Aorta (tissue), 5 donors: Measurements from ENCODE around the gene MCRS1. TPM values are rescaled to one million over a fixed set of nuclear protein-coding genes. Genes with fewer than 3 reads are reported as not detected.
A peak's percentile ranks its signal among the peaks of the same experiment; 100 is the strongest.

ENCODE experiments used
- ATAC-seq: fragments of 200-7000 bp; cut with Tn5 transposase; one replicate; pipeline ENCODE4 v1.9.1; 2022; ENCODE audit warnings: moderate library complexity; ENCODE audit not compliant: low FRiP score
- DNase-seq, 2 donors: peaks; one replicate each; pipeline ENCODE4 v3.0.0-alpha.2; 2020
- H3K27ac ChIP-seq, 2 donors: one replicate each; pipeline ENCODE4 v1.5.1; 2013; ENCODE audit warnings: low read length in 2 of 2, mild to moderate bottlenecking in 2 of 2, moderate library complexity in 2 of 2, control low read depth in 1 of 2, inconsistent platforms in 1 of 2, low read depth in 1 of 2
- H3K27me3 ChIP-seq, 2 donors: one replicate each; pipeline ENCODE4 v1.6.1; 2013; ENCODE audit warnings: control low read depth in 1 of 2, low read length in 1 of 2, mild to moderate bottlenecking in 1 of 2, moderate library complexity in 1 of 2; ENCODE audit not compliant: insufficient read depth in 2 of 2, control insufficient read depth in 1 of 2
- H3K36me3 ChIP-seq, 2 donors: one replicate each; pipeline ENCODE4 v1.6.1; 2013; ENCODE audit warnings: control low read depth in 1 of 2, low read length in 1 of 2, mild to moderate bottlenecking in 1 of 2; ENCODE audit not compliant: insufficient read depth in 2 of 2, control insufficient read depth in 1 of 2
- H3K4me1 ChIP-seq, 2 donors: one replicate each; pipeline ENCODE4 v1.6.1; 2013; ENCODE audit warnings: low read length in 2 of 2, control low read depth in 1 of 2, mild to moderate bottlenecking in 1 of 2, moderate library complexity in 1 of 2; ENCODE audit not compliant: insufficient read depth in 2 of 2, control insufficient read depth in 1 of 2
- H3K4me3 ChIP-seq, 2 donors: one replicate each; pipeline ENCODE4 v1.5.1; 2013; ENCODE audit warnings: low read length in 2 of 2, control low read depth in 1 of 2, mild to moderate bottlenecking in 1 of 2
- H3K9me3 ChIP-seq: one replicate; pipeline ENCODE4 v1.6.1; 2013; ENCODE audit warnings: mild to moderate bottlenecking, low read length; ENCODE audit not compliant: control insufficient read depth
- WGBS, 2 donors: extraction: QIAGEN DNeasy Blood & Tissue Kit; methylation state at CpG; one replicate each; pipeline ENCODE4 v1.1.7; 2013; 5-methylcytosine and 5-hydroxymethylcytosine counted together
- intact Hi-C, 2 donors: fragments of 100-400 bp; cut with DNase I; formaldehyde crosslinking; loops; one replicate each; pipeline versions ENCODE4 v1.14.2 to v1.15.0; 2022
- polyA plus RNA-seq, 2 donors: library from polyadenylated mRNA; stranded (reverse); fragments of 200-250 nt; gene quantifications; one replicate each; pipeline ENCODE4 v1.2.3, GENCODE V29; 2013
- total RNA-seq, 2 donors: library from RNA; stranded (reverse); fragmentation: NEBNext Ultra II Directional; extraction: Animal tissue kit (Norgen Biotek cat#: 25700); gene quantifications; one replicate each; pipeline ENCODE4 v1.2.1, GENCODE V29; 2021
- donor health status: healthy with polysubstance abuse.
- donor health status: Bipolar disorder and iron deficiency.
- donor health status: DM: no; HTN: no; CAD: no.
- donor health status: DM: no; HTN: no; CAD: no.
- donor health status: DM: yes; HTN: yes; CAD: no.

Gene MCRS1
- total and polyA plus RNA-seq, 4 donors = 27.5 to 99.2 (median 39.3) TPM

DNA sequence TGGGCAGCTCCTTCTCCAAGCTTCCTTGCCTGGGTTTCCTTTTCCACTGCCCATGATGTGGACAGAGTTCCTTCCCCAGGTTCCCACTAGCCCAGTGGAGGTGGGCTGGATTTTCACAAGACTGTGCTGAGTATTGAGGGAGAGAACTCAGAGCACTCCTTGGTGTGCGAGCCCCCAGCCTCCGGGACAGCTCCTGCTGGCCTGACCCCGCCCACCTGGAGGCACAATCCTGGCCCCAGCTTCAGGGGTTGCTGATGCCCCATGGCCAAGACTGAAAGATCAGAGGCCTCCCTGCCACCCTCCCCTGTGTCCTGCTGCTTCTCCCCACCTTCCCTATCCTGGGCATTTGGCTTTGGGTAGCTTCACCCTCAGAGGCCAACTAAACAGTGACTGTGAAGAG is 21.5 kb downstream of the MCRS1 start:
- H3K4me3 ChIP-seq = no peak overlapping the region
- no peaks in the 10 kb centered on the region for H3K9me3 ChIP-seq
- H3K36me3 ChIP-seq = no peaks in the 10 kb centered on the region
- WGBS, 2 donors = 74 to 79% methylated on average over 3 of the region's 3 CpGs
- H3K27me3 ChIP-seq = no peaks in the 10 kb centered on the region
- intact Hi-C loops = no loop called here
- no peak overlapping the region for H3K27ac ChIP-seq
- H3K4me1 ChIP-seq = no peaks in the 10 kb centered on the region
- ATAC-seq (no peak), DNase-seq (no peak)

DNA sequence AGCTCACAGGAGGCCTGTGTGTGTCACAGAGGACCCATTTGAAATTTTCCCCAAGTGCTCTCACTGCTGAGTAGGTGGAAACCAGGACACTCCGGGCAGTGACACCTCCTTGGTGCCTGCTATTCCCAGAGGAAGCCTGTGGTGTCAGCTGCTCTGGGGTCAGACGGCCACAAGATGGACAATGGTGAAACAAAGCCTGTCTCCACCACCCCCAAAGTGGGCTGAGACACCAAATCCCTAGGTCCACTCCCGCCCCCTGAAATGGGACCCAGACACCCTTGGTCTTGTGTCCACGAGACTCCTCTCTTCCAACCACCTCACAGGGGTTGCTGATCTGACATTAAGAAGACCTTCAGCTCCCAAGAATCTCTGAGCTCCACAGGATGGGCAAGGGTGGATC is 22.1 kb downstream of the MCRS1 start:
- no peaks in the 10 kb centered on the region for H3K4me1 ChIP-seq
- H3K27ac ChIP-seq = no peak overlapping the region
- no peaks in the 10 kb centered on the region for H3K27me3 ChIP-seq
- intact Hi-C loops = no loop called here
- DNase-seq (peak in 1 of 2 donors; percentile 31), ATAC-seq (no peak)
- WGBS, 2 donors = 86 to 91% methylated on average over 4 of the region's 4 CpGs
- no peak overlapping the region for H3K4me3 ChIP-seq
- H3K36me3 ChIP-seq = no peaks in the 10 kb centered on the region
- H3K9me3 ChIP-seq = no peaks in the 10 kb centered on the region

DNA sequence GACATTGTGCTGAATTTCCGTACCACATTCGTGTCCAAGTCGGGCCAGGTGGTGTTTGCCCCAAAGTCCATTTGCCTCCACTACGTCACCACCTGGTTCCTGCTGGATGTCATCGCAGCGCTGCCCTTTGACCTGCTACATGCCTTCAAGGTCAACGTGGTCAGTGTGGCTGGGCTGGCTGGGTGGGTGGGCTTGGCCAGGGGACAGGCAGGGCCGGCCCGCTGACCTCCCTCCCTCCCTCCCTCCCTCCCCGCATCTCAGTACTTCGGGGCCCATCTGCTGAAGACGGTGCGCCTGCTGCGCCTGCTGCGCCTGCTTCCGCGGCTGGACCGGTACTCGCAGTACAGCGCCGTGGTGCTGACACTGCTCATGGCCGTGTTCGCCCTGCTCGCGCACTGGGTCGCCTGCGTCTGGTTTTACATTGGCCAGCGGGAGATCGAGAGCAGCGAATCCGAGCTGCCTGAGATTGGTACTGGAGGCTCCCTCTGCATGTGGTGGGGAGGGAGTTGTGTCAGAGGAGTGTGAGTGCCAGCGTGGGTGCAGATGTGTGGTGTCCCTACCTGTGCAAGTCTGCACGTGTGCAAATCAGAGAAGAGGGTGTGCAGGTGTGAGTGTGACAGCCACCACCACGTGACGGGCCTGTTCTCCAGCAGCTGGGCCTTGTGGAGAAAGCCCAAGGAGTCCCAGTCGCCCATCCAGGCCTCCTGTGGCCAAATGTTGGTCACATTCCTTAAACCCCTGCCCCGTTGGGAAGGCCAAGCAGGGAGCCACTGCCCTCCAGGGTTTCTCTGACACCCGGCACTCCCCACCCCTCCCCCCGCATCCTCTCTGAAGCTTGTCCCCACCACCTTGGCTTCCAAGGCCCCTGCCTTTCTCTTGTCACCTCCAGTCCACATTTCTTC is 23.8 kb downstream of the MCRS1 start:
- intact Hi-C loops = no loop called here
- H3K9me3 ChIP-seq = no peaks in the 10 kb centered on the region
- ATAC-seq (no peak), DNase-seq (peak in 1 of 2 donors; percentile 62)
- H3K27ac ChIP-seq = no peak overlapping the region
- H3K4me1 ChIP-seq = no peaks in the 10 kb centered on the region
- WGBS, 2 donors = 38 to 43% methylated on average over 39 of the region's 39 CpGs
- H3K27me3 ChIP-seq = no peaks in the 10 kb centered on the region
- no peaks in the 10 kb centered on the region for H3K36me3 ChIP-seq
- H3K4me3 ChIP-seq = no peak overlapping the region

DNA sequence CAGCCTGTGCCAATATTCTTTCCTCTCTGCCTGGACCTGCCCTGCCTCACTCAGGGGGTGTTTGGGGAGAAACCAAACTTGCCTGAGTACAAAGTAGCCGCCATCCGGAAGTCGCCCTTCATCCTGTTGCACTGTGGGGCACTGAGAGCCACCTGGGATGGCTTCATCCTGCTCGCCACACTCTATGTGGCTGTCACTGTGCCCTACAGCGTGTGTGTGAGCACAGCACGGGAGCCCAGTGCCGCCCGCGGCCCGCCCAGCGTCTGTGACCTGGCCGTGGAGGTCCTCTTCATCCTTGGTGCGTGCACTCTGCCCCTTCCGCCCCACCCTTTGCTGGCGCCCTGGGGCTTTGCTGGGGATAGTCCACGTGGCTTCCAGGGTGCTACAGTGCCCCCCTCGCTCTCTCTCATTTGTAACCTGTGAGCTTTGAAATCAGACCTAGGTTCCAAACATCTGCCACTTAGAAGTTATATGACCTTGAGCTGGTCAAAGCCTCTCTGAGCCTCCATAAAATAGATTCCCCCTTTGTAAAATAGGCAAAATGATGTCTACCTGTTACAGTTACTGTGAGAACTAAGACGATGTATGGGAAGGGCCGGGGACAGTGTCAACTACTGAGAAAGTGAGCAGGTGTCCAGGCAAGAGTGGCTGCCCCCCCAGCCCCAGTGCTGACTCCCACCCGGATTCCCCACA is 24.6 kb downstream of the MCRS1 start:
- Histone ChIP-seq H3K27ac (no peak overlapping the region), H3K4me1 (peaks cover 0 to 2% of the 10 kb centered on the region in 2 donors), H3K36me3 (no peaks in the 10 kb centered on the region), H3K9me3 (no peaks in the 10 kb centered on the region), H3K27me3 (no peaks in the 10 kb centered on the region), H3K4me3 (no peak overlapping the region)
- DNase-seq (peak in 1 of 2 donors; percentile 72), ATAC-seq (no peak)
- intact Hi-C loops = no loop called here
- WGBS, 2 donors = 78 to 81% methylated on average over 20 of the region's 20 CpGs

DNA sequence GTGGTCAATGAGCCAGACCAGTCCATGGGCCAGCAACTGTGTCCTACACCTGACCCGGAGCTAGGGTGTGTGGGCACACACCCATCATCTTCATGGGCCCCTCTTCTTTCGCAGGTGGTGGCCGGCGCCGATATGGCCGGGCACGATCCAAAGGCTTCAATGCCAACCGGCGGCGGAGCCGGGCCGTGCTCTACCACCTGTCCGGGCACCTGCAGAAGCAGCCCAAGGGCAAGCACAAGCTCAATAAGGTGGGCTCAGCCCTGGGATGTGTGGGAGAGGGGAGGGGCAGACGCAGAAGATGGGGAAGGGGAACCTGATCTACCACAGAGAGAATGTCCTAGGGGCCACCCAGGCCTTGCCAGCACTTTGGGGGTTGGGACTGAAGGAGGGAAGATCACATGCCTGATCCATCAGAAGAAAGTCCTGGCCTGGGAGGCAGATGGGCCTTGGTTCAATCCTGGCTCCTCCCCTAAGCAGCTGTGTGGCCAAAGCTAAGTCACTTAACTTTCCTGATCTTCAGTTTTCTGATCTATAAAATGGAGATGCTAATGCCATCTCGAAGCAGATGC is 25.3 kb downstream of the MCRS1 start:
- DNase-seq (peak in 1 of 2 donors; percentile 45), ATAC-seq (no peak)
- Histone ChIP-seq H3K36me3 (no peaks in the 10 kb centered on the region), H3K27me3 (no peaks in the 10 kb centered on the region), H3K27ac (no peak overlapping the region), H3K9me3 (no peaks in the 10 kb centered on the region), H3K4me3 (no peak overlapping the region), H3K4me1 (peaks cover 0 to 2% of the 10 kb centered on the region in 2 donors)
- 96 to 97% methylated on average over 15 of the region's 15 CpGs for WGBS, 2 donors
- intact Hi-C loops = no loop called here

DNA sequence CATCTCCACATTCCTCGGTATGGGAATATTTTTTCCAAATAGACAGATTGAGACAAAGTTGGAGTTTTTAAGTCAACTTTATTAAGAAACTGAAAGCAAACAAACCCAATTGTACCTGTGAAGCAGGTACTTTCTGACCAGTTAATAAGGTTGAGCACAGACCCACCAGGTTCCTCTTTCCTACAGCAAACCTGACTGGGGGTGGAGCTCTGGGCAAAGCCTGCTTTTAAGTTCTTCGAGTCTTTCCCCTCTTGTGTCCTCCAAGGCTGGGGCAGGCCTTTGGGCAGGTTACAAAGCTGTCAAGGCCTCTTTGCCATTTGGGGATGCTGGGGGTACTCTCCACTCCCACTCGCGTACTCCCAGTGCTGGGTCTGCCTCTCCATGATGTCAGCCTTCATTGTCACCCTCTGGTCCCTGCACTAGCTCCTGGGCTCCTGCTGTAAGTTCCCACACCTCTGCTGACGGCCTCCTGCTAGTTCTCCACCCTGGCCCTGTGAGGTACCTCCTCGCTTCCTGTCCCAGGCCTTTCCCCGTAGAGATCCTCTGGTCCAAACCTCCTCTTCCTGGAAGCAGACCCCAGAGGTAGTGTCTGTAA is 25.9 kb downstream of the MCRS1 start:
- H3K27ac ChIP-seq = no peak overlapping the region
- H3K4me1 ChIP-seq = peaks cover 0 to 2% of the 10 kb centered on the region in 2 donors
- WGBS, 2 donors = 80 to 87% methylated on average over 7 of the region's 7 CpGs
- H3K4me3 ChIP-seq = no peak overlapping the region
- DNase-seq (peak in 1 of 2 donors; percentile 34), ATAC-seq (no peak)
- no peaks in the 10 kb centered on the region for H3K9me3 ChIP-seq
- no peaks in the 10 kb centered on the region for H3K27me3 ChIP-seq
- no peaks in the 10 kb centered on the region for H3K36me3 ChIP-seq
- intact Hi-C loops = no loop called here

DNA sequence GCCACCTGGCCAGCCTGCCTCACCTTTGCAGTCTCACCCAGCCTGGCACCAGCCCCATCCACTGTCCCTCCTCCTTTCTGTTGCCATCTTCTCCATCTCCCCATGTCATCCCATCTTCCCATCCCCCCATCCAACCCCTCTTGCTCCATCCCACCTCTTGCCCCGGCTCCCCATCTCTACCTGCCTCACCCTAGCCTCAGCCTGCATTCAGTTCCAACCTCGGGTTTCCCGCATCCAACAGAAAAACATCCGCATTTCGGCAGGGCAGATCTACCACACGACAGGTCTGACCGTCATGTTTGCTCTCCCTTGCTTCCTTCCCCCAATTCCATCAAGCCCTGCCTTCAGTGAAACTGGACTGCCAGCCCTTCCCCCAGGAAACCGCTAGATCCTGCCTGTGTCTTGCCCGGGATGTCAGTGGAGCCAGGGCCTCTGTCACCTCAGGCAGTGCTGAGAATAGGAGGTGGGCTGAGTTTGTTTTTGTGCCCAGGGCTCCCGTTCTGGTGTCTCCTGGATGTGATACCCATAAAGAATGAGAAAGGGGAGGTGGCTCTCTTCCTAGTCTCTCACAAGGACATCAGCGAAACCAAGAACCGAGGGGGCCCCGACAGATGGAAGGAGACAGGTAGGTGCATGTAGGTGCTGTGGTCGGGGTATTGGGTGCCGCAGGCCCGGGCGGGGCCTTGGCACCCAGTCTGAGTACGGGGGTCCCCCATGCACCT is 26.6 kb downstream of the MCRS1 start:
- 90 to 91% methylated on average over 18 of the region's 18 CpGs for WGBS, 2 donors
- peak in 1 of 2 donors; percentile 57 for DNase-seq

More for the DNA sequence above, 26.6 kb downstream of the MCRS1 start:
- Histone ChIP-seq H3K9me3 (no peaks in the 10 kb centered on the region), H3K4me1 (peaks cover 0 to 2% of the 10 kb centered on the region in 2 donors), H3K36me3 (no peaks in the 10 kb centered on the region), H3K27ac (no peak overlapping the region), H3K27me3 (no peaks in the 10 kb centered on the region), H3K4me3 (no peak overlapping the region)
- no peak for ATAC-seq
- intact Hi-C loops = no loop called here
